Gastroesophageal sphincter (tissue), 4 donors: ENCODE results near the gene GLA. TPM values are rescaled to one million over a fixed set of nuclear protein-coding genes. Genes with fewer than 3 reads are reported as not detected.
A peak's percentile ranks its signal among the peaks of the same experiment; 100 is the strongest.

Experiments
- ATAC-seq: fragments of 150-250 bp; one replicate; pipeline ENCODE4 v1.9.1; 2016; ENCODE audit warnings: mild to moderate bottlenecking, moderate library complexity
- H3K27ac ChIP-seq, 4 donors: fragments of 200-600 bp; sonication (generic) in 3 of 4; 1 replicate in 3 of 4; 2 replicates in 1 of 4; pipeline ENCODE4 v1.5.1; 2016 to 2019
- H3K27me3 ChIP-seq: fragments of 200-600 bp; sonication (generic); one replicate; pipeline ENCODE4 v1.5.1; 2019
- H3K36me3 ChIP-seq, 2 donors: fragments of 200-600 bp; sonication (generic); one replicate each; pipeline ENCODE4 v1.5.1; 2019; ENCODE audit warnings: control low read depth in 1 of 2
- H3K4me1 ChIP-seq, 3 donors: fragments of 200-600 bp; sonication (generic); 1 replicate in 2 of 3; 2 replicates in 1 of 3; pipeline ENCODE4 v1.5.1; 2016 to 2019; ENCODE audit warnings: control low read depth in 2 of 3
- H3K4me3 ChIP-seq, 2 donors: fragments of 200-600 bp; sonication (generic); one replicate each; pipeline ENCODE4 v1.5.1; 2019; ENCODE audit warnings: mild to moderate bottlenecking in 1 of 2, moderate library complexity in 1 of 2
- H3K9me3 ChIP-seq, 3 donors: fragments of 200-600 bp; sonication (generic); one replicate each; pipeline ENCODE4 v1.5.1; 2017 to 2019; ENCODE audit warnings: control low read depth in 2 of 3
- CTCF ChIP-seq, 4 experiments: fragments of 200-600 bp in 2 of 4; fragments of 450-650 bp in 2 of 4; sonication (generic) in 1 of 4; IDR thresholded peaks; one replicate each; pipeline ENCODE4 v1.5.1; 2017 to 2019; ENCODE audit warnings: antibody characterized with exemption in 4 of 4, mild to moderate bottlenecking in 2 of 4, moderate library complexity in 2 of 4
- EP300 ChIP-seq: sonication (generic); formaldehyde crosslinking; IDR thresholded peaks from one replicate; pipeline ENCODE4 v1.6.1; 2017; ENCODE audit warnings: antibody characterized with exemption, mild to moderate bottlenecking
- POLR2A ChIP-seq, 2 donors: fragments of 450-650 bp; IDR thresholded peaks; one replicate each; pipeline ENCODE4 v1.6.1; 2017; ENCODE audit warnings: antibody characterized with exemption in 2 of 2, mild to moderate bottlenecking in 2 of 2, moderate library complexity in 1 of 2
- POLR2AphosphoS5 ChIP-seq: sonication (generic); formaldehyde crosslinking; IDR thresholded peaks from one replicate; pipeline ENCODE4 v1.6.1; 2017; ENCODE audit warnings: antibody characterized with exemption
- WGBS, 2 donors: methylation state at CpG; one replicate each; pipeline ENCODE4 v1.1.5; 2018; ENCODE audit warnings: low coverage in 1 of 2; 5-methylcytosine and 5-hydroxymethylcytosine counted together
- total RNA-seq, 4 donors: library from RNA; depleted of rRNA; stranded (reverse); fragments of >200 nt; gene quantifications; one replicate each; pipeline ENCODE4 v1.1.0, GENCODE V29; 2016

GLA gene
- total RNA-seq, result 10 to 100 TPM in 3 of 4 donors, 1 to 10 TPM in 1; 9.2 to 22.0 (median 16.1) TPM

GRCh38 chrX:101407748-101408531 is at the start of gene GLA, which contains the start of gene HNRNPH2:
TSS of gene GLA (minus strand) at chrX:101407925. CDS start at chrX:101407903, 22 bp downstream.
TSS of gene HNRNPH2 (plus strand) at chrX:101408222. CDS start at chrX:101411989, 3,767 bp downstream.
- WGBS, 2 donors, result 0 to 39% methylated on average over 2 to 6 of the region's 47 CpGs
- H3K27ac ChIP-seq, result peak within 1 kb of the TSS; percentile 90 to 99 (median 90)
- ATAC-seq, result peak; percentile 99
- H3K9me3 ChIP-seq, result no peaks in the 10 kb centered on the region
- H3K4me3 ChIP-seq, result peak within 1 kb of the TSS; percentile 63 to 95
- TF ChIP-seq POLR2A (IDR thresholded peaks at IDR 0.05), result peak; percentile 55 to 74
- peak; percentile 92 for TF ChIP-seq POLR2AphosphoS5
- no peak for TF ChIP-seq EP300
- peak in 3 of 4 experiments; percentile 20 to 34 (median 29) for TF ChIP-seq CTCF (IDR thresholded peaks at IDR 0.05)
- peaks cover 0 to 11% of the 10 kb centered on the region in 2 donors for H3K36me3 ChIP-seq
- H3K27me3 ChIP-seq, result no peaks in the 10 kb centered on the region
- peaks cover 0 to 50% (median 0%) of the 10 kb centered on the region in 3 donors for H3K4me1 ChIP-seq

DNA sequence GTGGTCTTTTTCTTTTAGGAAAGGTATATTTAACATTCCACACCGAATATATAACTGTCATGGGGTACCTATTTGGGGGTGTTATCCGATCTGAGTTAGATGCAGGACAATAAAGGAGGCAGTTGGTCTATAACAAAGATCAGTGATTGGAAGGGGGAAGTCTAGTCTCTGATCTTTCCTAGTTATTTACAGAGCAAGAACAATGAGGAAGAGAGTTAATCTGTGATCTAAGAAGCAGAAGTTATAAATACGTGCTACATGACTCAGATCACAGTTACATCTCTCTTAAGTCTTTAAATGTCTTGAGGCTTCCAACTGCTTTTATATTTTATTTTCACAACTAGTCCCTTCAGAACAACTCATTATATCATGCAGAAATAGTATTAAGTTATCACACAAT is 44.3 kb upstream of the GLA start:
- no peaks in the 10 kb centered on the region for H3K9me3 ChIP-seq
- H3K27ac ChIP-seq, result no peak overlapping the region
- no peak for ATAC-seq
- H3K36me3 ChIP-seq, result peaks cover 0 to 24% of the 10 kb centered on the region in 2 donors
- TF ChIP-seq EP300, result no peak
- no peak for TF ChIP-seq POLR2A (IDR thresholded peaks at IDR 0.05)
- TF ChIP-seq CTCF (IDR thresholded peaks at IDR 0.05), result no peak
- TF ChIP-seq POLR2AphosphoS5, result no peak
- 52 to 88% methylated on average over 3 of the region's 3 CpGs for WGBS, 2 donors
- no peaks in the 10 kb centered on the region for H3K4me1 ChIP-seq
- H3K27me3 ChIP-seq, result no peaks in the 10 kb centered on the region
- H3K4me3 ChIP-seq, result no peak overlapping the region

DNA sequence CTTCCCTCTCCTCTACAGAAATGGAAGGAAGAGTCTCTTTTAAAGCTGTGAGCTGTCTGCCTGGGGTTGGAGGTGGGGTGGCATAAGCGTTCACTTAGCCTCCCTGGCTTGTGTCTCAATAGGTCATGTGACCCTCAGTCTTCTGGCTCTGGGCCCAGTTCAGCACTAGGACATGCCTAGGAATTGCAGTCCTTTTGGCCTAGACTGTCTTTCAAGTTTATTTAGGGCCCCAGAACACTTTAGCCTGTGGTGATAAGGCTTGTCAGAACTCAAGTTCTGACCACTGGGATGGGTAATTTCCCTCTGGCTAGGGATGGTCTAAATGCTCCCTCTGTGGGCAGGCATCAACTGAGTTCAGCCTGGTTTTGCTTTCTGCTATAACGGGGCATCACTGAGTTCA is 43.2 kb upstream of the GLA start:
- H3K4me3 ChIP-seq, result no peak overlapping the region
- no peaks in the 10 kb centered on the region for H3K4me1 ChIP-seq
- no peak for ATAC-seq
- WGBS, 2 donors, result 0% methylated on average over 1 of the region's 2 CpGs; no CpG with 5 or more reads in 1 of the 2 donors
- H3K27ac ChIP-seq, result no peak overlapping the region
- no peak for TF ChIP-seq POLR2A (IDR thresholded peaks at IDR 0.05)
- no peak for TF ChIP-seq EP300
- no peak for TF ChIP-seq CTCF (IDR thresholded peaks at IDR 0.05)
- no peak for TF ChIP-seq POLR2AphosphoS5
- no peaks in the 10 kb centered on the region for H3K27me3 ChIP-seq
- no peaks in the 10 kb centered on the region for H3K9me3 ChIP-seq
- peaks cover 0 to 28% of the 10 kb centered on the region in 2 donors for H3K36me3 ChIP-seq

GRCh38 chrX:101450085-101450484 is 42.4 kb upstream of the GLA start:
- peaks cover 0 to 28% of the 10 kb centered on the region in 2 donors for H3K36me3 ChIP-seq
- TF ChIP-seq EP300 (no peak), POLR2A (IDR thresholded peaks at IDR 0.05) (no peak), POLR2AphosphoS5 (no peak), CTCF (IDR thresholded peaks at IDR 0.05) (no peak)
- no peaks in the 10 kb centered on the region for H3K4me1 ChIP-seq
- no peak for ATAC-seq
- no peak overlapping the region for H3K4me3 ChIP-seq
- no peaks in the 10 kb centered on the region for H3K27me3 ChIP-seq
- no CpG with 5 or more reads among the region's 2 CpGs for WGBS, 2 donors
- no peaks in the 10 kb centered on the region for H3K9me3 ChIP-seq
- no peak overlapping the region for H3K27ac ChIP-seq

- Histone ChIP-seq H3K36me3 (peaks cover 0 to 25% of the 10 kb centered on the region in 2 donors), H3K27ac (no peak overlapping the region), H3K4me1 (no peaks in the 10 kb centered on the region), H3K9me3 (no peaks in the 10 kb centered on the region), H3K27me3 (no peaks in the 10 kb centered on the region), H3K4me3 (no peak overlapping the region)
- TF ChIP-seq POLR2AphosphoS5 (no peak), CTCF (IDR thresholded peaks at IDR 0.05) (no peak), EP300 (no peak), POLR2A (IDR thresholded peaks at IDR 0.05) (no peak)
- WGBS, 2 donors, result 88 to 100% methylated on average over 1 of the region's 1 CpG
- no peak for ATAC-seq
Measured at GRCh38 chrX:101449279-101449678, 41.6 kb upstream of the GLA start.
